ENCODE data around the gene NTHL1. TPM values are rescaled to one million over a fixed set of nuclear protein-coding genes. Genes with fewer than 3 reads are reported as not detected.

Gene NTHL1
- total RNA-seq, 1 experiment from 2014 or later: 52.0 TPM

DNA sequence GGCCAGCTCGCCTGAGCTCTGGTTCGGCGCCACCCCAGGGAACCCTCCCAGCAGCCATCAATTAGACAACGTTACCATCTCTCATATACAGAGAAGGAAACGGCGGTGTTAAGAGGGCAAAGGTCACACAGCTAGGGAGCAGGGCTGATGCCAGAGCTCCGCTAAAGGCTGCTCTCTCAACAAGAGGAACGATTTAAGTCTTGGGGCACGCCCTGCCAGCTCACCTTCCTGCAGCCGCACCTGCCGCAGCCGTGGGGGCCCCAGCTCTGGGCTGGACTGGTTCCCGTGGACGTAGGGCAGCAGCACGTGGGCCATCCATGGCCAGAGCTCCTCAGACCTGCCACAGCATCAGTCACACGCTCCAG, 44.6 kb upstream of the NTHL1 start:
- H3K9me3 Mint-ChIP-seq: no peaks in the 10 kb centered on the region
- TF ChIP-seq, protein P1, sequence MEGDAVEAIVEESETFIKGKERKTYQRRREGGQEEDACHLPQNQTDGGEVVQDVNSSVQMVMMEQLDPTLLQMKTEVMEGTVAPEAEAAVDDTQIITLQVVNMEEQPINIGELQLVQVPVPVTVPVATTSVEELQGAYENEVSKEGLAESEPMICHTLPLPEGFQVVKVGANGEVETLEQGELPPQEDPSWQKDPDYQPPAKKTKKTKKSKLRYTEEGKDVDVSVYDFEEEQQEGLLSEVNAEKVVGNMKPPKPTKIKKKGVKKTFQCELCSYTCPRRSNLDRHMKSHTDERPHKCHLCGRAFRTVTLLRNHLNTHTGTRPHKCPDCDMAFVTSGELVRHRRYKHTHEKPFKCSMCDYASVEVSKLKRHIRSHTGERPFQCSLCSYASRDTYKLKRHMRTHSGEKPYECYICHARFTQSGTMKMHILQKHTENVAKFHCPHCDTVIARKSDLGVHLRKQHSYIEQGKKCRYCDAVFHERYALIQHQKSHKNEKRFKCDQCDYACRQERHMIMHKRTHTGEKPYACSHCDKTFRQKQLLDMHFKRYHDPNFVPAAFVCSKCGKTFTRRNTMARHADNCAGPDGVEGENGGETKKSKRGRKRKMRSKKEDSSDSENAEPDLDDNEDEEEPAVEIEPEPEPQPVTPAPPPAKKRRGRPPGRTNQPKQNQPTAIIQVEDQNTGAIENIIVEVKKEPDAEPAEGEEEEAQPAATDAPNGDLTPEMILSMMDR (conservative IDR thresholded peaks at IDR 0.05): no peak
- no peak overlapping the region for H3T11ph ChIP-seq (ENCODE audit: low read length)
- no peaks in the 10 kb centered on the region for H3K27me3 Mint-ChIP-seq (ENCODE audit: low read depth)
- no peak overlapping the region for H3K4ac ChIP-seq (ENCODE audit: low read depth, low read length)
- H3K4me3 Mint-ChIP-seq: peak overlapping the region in 1 of 2 experiments; percentile 44; a peak in 2 of 5 replicates
- H3K79me1 ChIP-seq (ENCODE audit: insufficient read depth, low read depth, low read length, poor library complexity, severe bottlenecking): no peaks in the 10 kb centered on the region
- H3K56ac ChIP-seq (ENCODE audit: insufficient read length, low read depth, low read length): no peak overlapping the region
- H3K27ac Mint-ChIP-seq: no peak overlapping the region
- no peaks in the 10 kb centered on the region for H3K4me1 ChIP-seq (ENCODE audit: insufficient read depth, low read length)
- H4K8ac ChIP-seq (replicated peaks; ENCODE audit: insufficient read length, low read depth, low read length): no peak overlapping the region
- H3K4me1 Mint-ChIP-seq: no peaks in the 10 kb centered on the region
- no peaks in the 10 kb centered on the region for H3K23me2 ChIP-seq (ENCODE audit: insufficient read length, low read depth, low read length, poor library complexity, severe bottlenecking)
- H2BK5ac ChIP-seq (ENCODE audit: insufficient read length, low read length): no peak overlapping the region
- DNase-seq: peak; percentile 30
- no peak overlapping the region for H2BK12ac ChIP-seq (ENCODE audit: insufficient read length, low read depth, low read length)
- H2BK120ac ChIP-seq (ENCODE audit: low read depth, low read length, poor library complexity, severe bottlenecking): no peak overlapping the region
- H3K79me2 ChIP-seq (ENCODE audit: insufficient read depth, low read length): no peaks in the 10 kb centered on the region
- H2AFZ ChIP-seq (ENCODE audit: low read length): no peak overlapping the region
- H3K36me3 Mint-ChIP-seq (ENCODE audit: insufficient read depth in 1 of 3, low read depth in 3 of 3): peaks cover 0 to 25% (median 21%) of the 10 kb centered on the region in 3 experiments; a peak in 6 of 7 replicates
- no peaks in the 10 kb centered on the region for H3K27me3 ChIP-seq (ENCODE audit: insufficient read depth, low read length)
- H2BK20ac ChIP-seq (ENCODE audit: low read depth, low read length, poor library complexity, severe bottlenecking): no peak overlapping the region
- no peak overlapping the region for H3K27ac ChIP-seq (ENCODE audit: insufficient read length, low read depth, low read length)
- no peak overlapping the region for H2BK15ac ChIP-seq (ENCODE audit: low read depth, low read length)
- no peak overlapping the region for H3K23ac ChIP-seq (ENCODE audit: insufficient read length, low read depth, low read length)
- no peaks in the 10 kb centered on the region for H4K20me1 ChIP-seq (ENCODE audit: control insufficient read depth, insufficient read depth, insufficient read length)
- H3K4me2 ChIP-seq (ENCODE audit: insufficient read depth, insufficient read length, low read length): no peak overlapping the region
- H3K18ac ChIP-seq (ENCODE audit: insufficient read length, low read depth, low read length): no peak overlapping the region
- H4K5ac ChIP-seq (ENCODE audit: insufficient read length, low read depth, low read length): no peak overlapping the region
- H4K91ac ChIP-seq (ENCODE audit: insufficient read length, low read depth, low read length): no peak overlapping the region
- H3K9ac ChIP-seq (ENCODE audit: extremely low read depth, insufficient read length, low read length): no peak overlapping the region
- no CpG with 5 or more reads among the region's 16 CpGs for WGBS (ENCODE audit: extremely low coverage, insufficient read length, low lambda C conversion rate)
- no peak overlapping the region for H2AK5ac ChIP-seq (ENCODE audit: insufficient read length, low read length)
- no peaks in the 10 kb centered on the region for H3K9me3 ChIP-seq (ENCODE audit: control insufficient read depth, low read depth, low read length)
- H3K14ac ChIP-seq (ENCODE audit: insufficient read depth, low read length): no peak overlapping the region
